DND-41 (cell line): ENCODE data around the gene FGD6.

Source experiments
- ATAC-seq: fragments of 200-7000 bp; cut with Tn5 transposase; 3 replicates; pipeline ENCODE4 v1.9.1; 2021; ENCODE audit warnings: low read depth; ENCODE audit not compliant: insufficient read depth
- DNase-seq: peaks from one replicate; pipeline ENCODE4 v3.0.0-alpha.2; 2020
- H2AFZ ChIP-seq: 2 replicates; pipeline ENCODE4 v1.6.0; 2012; ENCODE audit warnings: low read depth, low read length
- H3K27ac ChIP-seq: 2 replicates; pipeline ENCODE4 v1.5.1; 2012; ENCODE audit warnings: low read length, inconsistent platforms
- H3K27me3 ChIP-seq: fragments of 200-600 bp; sonication (generic); 2 replicates; pipeline ENCODE4 v1.6.0; 2012; ENCODE audit warnings: low read length, mild to moderate bottlenecking, inconsistent platforms; ENCODE audit not compliant: insufficient read depth, poor library complexity
- H3K36me3 ChIP-seq: 2 replicates; pipeline ENCODE4 v1.5.1; 2012; ENCODE audit warnings: low read length, inconsistent platforms; ENCODE audit not compliant: insufficient read depth
- H3K4me1 ChIP-seq: 2 replicates; pipeline ENCODE4 v1.5.1; 2012; ENCODE audit warnings: mild to moderate bottlenecking, low read length; ENCODE audit not compliant: insufficient read depth
- H3K4me2 ChIP-seq: 2 replicates; pipeline ENCODE4 v1.6.0; 2012; ENCODE audit warnings: mild to moderate bottlenecking, moderate library complexity, low read length, inconsistent platforms; ENCODE audit not compliant: insufficient read depth
- H3K4me3 ChIP-seq, 2 experiments: fragments of 200-600 bp in 1 of 2; shearing (Covaris generic) in 1 of 2; 2 replicates each; pipeline ENCODE4 v1.5.1; 2012 to 2016; ENCODE audit warnings: inconsistent platforms in 2 of 2, low read length in 2 of 2, mild to moderate bottlenecking in 2 of 2, low read depth in 1 of 2, moderate library complexity in 1 of 2
- H3K79me2 ChIP-seq: 2 replicates; pipeline ENCODE4 v1.6.0; 2012; ENCODE audit warnings: low read length, inconsistent platforms; ENCODE audit not compliant: insufficient read depth
- H3K9ac ChIP-seq: 2 replicates; pipeline ENCODE4 v1.6.0; 2012; ENCODE audit warnings: low read depth, mild to moderate bottlenecking, inconsistent platforms, low read length, moderate library complexity
- H3K9me3 ChIP-seq: 2 replicates; pipeline ENCODE4 v1.5.1; 2012; ENCODE audit warnings: low read length, moderate library complexity, mild to moderate bottlenecking, inconsistent platforms; ENCODE audit not compliant: insufficient read depth, severe bottlenecking
- H4K20me1 ChIP-seq: 2 replicates; pipeline ENCODE4 v1.6.0; 2012; ENCODE audit warnings: low read length; ENCODE audit not compliant: insufficient read depth
- CTCF ChIP-seq: IDR thresholded peaks from 2 replicates; pipeline ENCODE4 v1.5.1; 2012; ENCODE audit warnings: borderline replicate concordance, low read length, moderate library complexity, mild to moderate bottlenecking; ENCODE audit not compliant: poor library complexity, severe bottlenecking; ENCODE audit errors: extremely low read depth
- EZH2 ChIP-seq: IDR thresholded peaks from 3 replicates; pipeline ENCODE4 v1.6.1; 2012; ENCODE audit warnings: borderline replicate concordance, low read depth, mild to moderate bottlenecking, moderate library complexity, low read length, inconsistent platforms; ENCODE audit not compliant: severe bottlenecking

The FGD6 gene

GRCh38 chr12:95248095-95248494 lies 30.8 kb upstream of the FGD6 start:
- no peak for TF ChIP-seq CTCF
- no peak for TF ChIP-seq EZH2
- peaks cover 36% of the 10 kb centered on the region; the same call in 1 of the 2 replicates for H4K20me1 ChIP-seq
- DNase-seq (no peak), ATAC-seq (no peak)
- H3K27me3 ChIP-seq, result no peaks in the 10 kb centered on the region
- peaks cover 13% of the 10 kb centered on the region for H3K4me1 ChIP-seq
- H2AFZ ChIP-seq, result no peak overlapping the region
- no peak overlapping the region for H3K9ac ChIP-seq
- H3K79me2 ChIP-seq, result peaks cover 85% of the 10 kb centered on the region
- H3K27ac ChIP-seq, result no peak overlapping the region
- H3K36me3 ChIP-seq, result peaks cover 18% of the 10 kb centered on the region
- no peak overlapping the region for H3K4me3 ChIP-seq
- H3K4me2 ChIP-seq, result no peak overlapping the region
- no peaks in the 10 kb centered on the region for H3K9me3 ChIP-seq

- peaks cover 13% of the 10 kb centered on the region for H3K4me1 ChIP-seq
- H3K36me3 ChIP-seq, result peaks cover 25% of the 10 kb centered on the region; the same call in 1 of the 2 replicates
- no peak overlapping the region for H3K4me2 ChIP-seq
- no peaks in the 10 kb centered on the region for H3K27me3 ChIP-seq
- no peak overlapping the region for H3K27ac ChIP-seq
- no peak overlapping the region for H3K4me3 ChIP-seq
- peaks cover 52% of the 10 kb centered on the region; the same call in 1 of the 2 replicates for H4K20me1 ChIP-seq
- TF ChIP-seq CTCF, result no peak
- no peak for TF ChIP-seq EZH2
- no peak overlapping the region for H3K9ac ChIP-seq
- H2AFZ ChIP-seq, result no peak overlapping the region
- DNase-seq (no peak), ATAC-seq (no peak)
- no peaks in the 10 kb centered on the region for H3K9me3 ChIP-seq
- peaks cover 97% of the 10 kb centered on the region for H3K79me2 ChIP-seq
These were observed 27.1 kb upstream of the FGD6 start for GRCh38 chr12:95244350-95244749.

GRCh38 chr12:95243497-95244183 lies 26.4 kb upstream of the FGD6 start:
- H3K36me3 ChIP-seq, result peaks cover 25% of the 10 kb centered on the region; the same call in 1 of the 2 replicates
- H4K20me1 ChIP-seq, result peaks cover 56% of the 10 kb centered on the region; the same call in 1 of the 2 replicates
- no peak overlapping the region for H3K9ac ChIP-seq
- H3K4me2 ChIP-seq, result no peak overlapping the region
- no peak for TF ChIP-seq CTCF
- H3K9me3 ChIP-seq, result no peaks in the 10 kb centered on the region
- peaks cover 13% of the 10 kb centered on the region for H3K4me1 ChIP-seq
- H3K27me3 ChIP-seq, result no peaks in the 10 kb centered on the region
- H3K79me2 ChIP-seq, result peaks cover 97% of the 10 kb centered on the region
- H3K4me3 ChIP-seq, result no peak overlapping the region
- H2AFZ ChIP-seq, result no peak overlapping the region
- DNase-seq, result no peak
- ATAC-seq, result no peak
- H3K27ac ChIP-seq, result no peak overlapping the region
